ENCODE results near the gene MMP28.

DNA sequence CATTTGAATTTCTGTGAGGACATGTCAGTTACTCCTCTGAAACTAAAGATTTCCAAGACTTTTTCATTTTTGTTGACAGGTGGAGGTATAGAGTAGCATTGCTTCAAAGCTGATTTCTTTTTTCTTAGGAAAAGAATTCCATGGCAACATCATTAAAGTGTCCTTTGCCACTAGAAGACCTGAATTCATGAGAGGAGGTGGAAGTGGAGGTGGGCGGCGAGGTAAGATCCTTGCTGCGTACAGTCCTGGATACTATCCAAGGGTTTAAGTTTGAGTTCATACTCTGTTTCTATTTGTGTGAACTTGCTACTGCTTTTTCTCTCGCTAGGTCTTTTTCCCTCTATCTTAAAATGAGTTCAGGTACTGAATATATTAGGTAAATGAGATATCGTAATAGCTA lies 46.8 kb upstream of the MMP28 start:
- TF ChIP-seq POLR2A (IDR thresholded peaks at IDR 0.05) (no peak), CTCF (IDR thresholded peaks at IDR 0.05) (no peak)

Measured in thyroid gland (tissue), 4 donors.